ENCODE measurements around the gene CAPN8.

Gene CAPN8

GRCh38 chr1:223533708-223534107 is 131.8 kb downstream of the CAPN8 start:
- DNase-seq (ENCODE audit: low spot score): no peak
- TF ChIP-seq, protein P1, sequence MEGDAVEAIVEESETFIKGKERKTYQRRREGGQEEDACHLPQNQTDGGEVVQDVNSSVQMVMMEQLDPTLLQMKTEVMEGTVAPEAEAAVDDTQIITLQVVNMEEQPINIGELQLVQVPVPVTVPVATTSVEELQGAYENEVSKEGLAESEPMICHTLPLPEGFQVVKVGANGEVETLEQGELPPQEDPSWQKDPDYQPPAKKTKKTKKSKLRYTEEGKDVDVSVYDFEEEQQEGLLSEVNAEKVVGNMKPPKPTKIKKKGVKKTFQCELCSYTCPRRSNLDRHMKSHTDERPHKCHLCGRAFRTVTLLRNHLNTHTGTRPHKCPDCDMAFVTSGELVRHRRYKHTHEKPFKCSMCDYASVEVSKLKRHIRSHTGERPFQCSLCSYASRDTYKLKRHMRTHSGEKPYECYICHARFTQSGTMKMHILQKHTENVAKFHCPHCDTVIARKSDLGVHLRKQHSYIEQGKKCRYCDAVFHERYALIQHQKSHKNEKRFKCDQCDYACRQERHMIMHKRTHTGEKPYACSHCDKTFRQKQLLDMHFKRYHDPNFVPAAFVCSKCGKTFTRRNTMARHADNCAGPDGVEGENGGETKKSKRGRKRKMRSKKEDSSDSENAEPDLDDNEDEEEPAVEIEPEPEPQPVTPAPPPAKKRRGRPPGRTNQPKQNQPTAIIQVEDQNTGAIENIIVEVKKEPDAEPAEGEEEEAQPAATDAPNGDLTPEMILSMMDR (IDR thresholded peaks at IDR 0.05; ENCODE audit: extremely low read depth, insufficient read depth, missing control alignments): no peak
- in situ Hi-C loops (cut with MboI; ENCODE audit: low pct_unique_long_range_greater_than_20kb, low sequenced_read_pairs, unreplicated experiment): no loop called here

- in situ Hi-C loops (cut with MboI; ENCODE audit: low pct_unique_long_range_greater_than_20kb, low sequenced_read_pairs, unreplicated experiment): no loop called here
- TF ChIP-seq, protein P1 (IDR thresholded peaks at IDR 0.05; ENCODE audit: extremely low read depth, insufficient read depth, missing control alignments): peak; percentile 76
- peak; percentile 53 for DNase-seq (ENCODE audit: low spot score)
These were observed 133.7 kb downstream of the CAPN8 start for GRCh38 chr1:223531742-223532341.

DNA sequence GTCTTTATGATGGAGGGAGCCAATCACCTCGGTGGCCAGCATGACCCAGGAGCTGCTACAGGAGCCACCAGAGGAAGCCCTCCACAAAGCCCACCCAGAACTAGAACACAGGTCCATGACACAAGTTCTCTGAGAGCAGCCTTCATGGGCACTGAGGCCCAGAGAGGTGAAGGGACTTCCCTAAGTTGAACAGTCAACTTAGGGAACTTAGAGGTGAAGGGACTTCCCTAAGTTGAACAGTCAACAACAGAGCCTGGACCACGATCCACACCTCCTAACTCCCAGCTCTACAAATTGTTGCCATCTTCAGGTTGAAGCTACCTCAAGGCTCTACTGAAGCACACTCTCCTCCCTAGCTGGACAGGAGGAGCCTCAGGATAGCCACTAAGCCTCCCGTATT is 139.5 kb downstream of the CAPN8 start:
- TF ChIP-seq, protein P1 (IDR thresholded peaks at IDR 0.05; ENCODE audit: extremely low read depth, insufficient read depth, missing control alignments): no peak
- DNase-seq (ENCODE audit: low spot score): no peak
- in situ Hi-C loops (cut with MboI; ENCODE audit: low pct_unique_long_range_greater_than_20kb, low sequenced_read_pairs, unreplicated experiment): no loop called here

DNA sequence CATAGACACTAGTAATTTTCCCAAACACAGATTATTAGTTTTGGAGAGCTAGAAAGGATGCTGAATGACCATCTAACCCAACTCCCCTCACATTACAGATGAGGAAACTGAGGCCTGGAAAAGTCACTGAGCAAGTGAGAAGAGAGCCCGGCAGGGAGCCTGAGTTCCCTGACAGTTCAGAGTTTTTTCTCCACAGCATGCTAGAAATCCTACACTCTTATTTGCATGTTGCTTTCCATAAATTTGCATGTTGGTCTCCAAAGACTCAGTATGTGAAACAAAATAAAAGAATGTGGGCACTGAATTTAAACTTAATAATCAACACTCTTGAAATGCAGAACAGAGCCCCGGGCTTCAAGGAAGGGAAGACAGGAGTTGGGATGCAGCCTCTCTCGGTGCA is 140.0 kb downstream of the CAPN8 start:
- DNase-seq (ENCODE audit: low spot score): no peak
- in situ Hi-C loops (cut with MboI; ENCODE audit: low pct_unique_long_range_greater_than_20kb, low sequenced_read_pairs, unreplicated experiment): no loop called here
- TF ChIP-seq, protein P1 (IDR thresholded peaks at IDR 0.05; ENCODE audit: extremely low read depth, insufficient read depth, missing control alignments): no peak

GRCh38 chr1:223524930-223525451 is 140.5 kb downstream of the CAPN8 start:
- TF ChIP-seq, protein P1 (IDR thresholded peaks at IDR 0.05; ENCODE audit: extremely low read depth, insufficient read depth, missing control alignments): no peak
- in situ Hi-C loops (cut with MboI; ENCODE audit: low pct_unique_long_range_greater_than_20kb, low sequenced_read_pairs, unreplicated experiment): no loop called here
- DNase-seq (ENCODE audit: low spot score): no peak

DNA sequence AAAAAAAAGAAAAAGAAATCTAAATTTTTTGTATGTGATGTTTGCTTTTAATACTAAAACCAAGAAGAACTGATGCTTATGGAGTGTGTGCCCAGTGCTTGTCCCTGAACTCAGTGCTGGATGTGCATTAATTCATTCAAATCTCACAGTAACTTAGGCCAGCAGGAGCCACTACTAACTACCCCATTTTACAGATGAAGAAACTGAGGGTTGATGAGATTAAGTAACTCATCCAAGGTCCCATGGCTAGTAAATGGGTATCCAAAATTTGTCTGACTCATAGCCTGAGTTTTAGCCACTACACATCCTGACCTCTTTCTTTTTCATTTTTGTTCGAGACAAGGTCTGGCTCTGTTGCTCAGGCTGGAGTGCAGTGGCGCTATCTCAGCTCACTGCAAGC is 144.4 kb downstream of the CAPN8 start:
- no peak for DNase-seq (ENCODE audit: low spot score)
- TF ChIP-seq, protein P1 (IDR thresholded peaks at IDR 0.05; ENCODE audit: extremely low read depth, insufficient read depth, missing control alignments): no peak
- in situ Hi-C loops (cut with MboI; ENCODE audit: low pct_unique_long_range_greater_than_20kb, low sequenced_read_pairs, unreplicated experiment): no loop called here
